Activated T-cell treated with anti-CD3 and anti-CD28 coated beads, Interleukin-2, amount 50 U/mL, for 4 hours (primary cell): Measurements from ENCODE around the gene CABP4. TPM values are rescaled to one million over a fixed set of nuclear protein-coding genes. Genes with fewer than 3 reads are reported as not detected.
A peak's percentile ranks its signal among the peaks of the same experiment; 100 is the strongest.

ENCODE experiments used
- ATAC-seq, 2 donors: fragments of 200-7000 bp; cut with Tn5 transposase; one replicate each; pipeline ENCODE4 v1.10.0; 2021
- DNase-seq: peaks from one replicate; pipeline ENCODE4 v3.0.0-alpha.2; 2020
- H3K27me3 Mint-ChIP-seq: one replicate; pipeline ENCODE4 v1.8.0; 2021; ENCODE audit warnings: low read depth, mixed read lengths
- H3K36me3 Mint-ChIP-seq: one replicate; pipeline ENCODE4 v1.8.0; 2022; ENCODE audit warnings: mixed read lengths; ENCODE audit not compliant: insufficient read depth
- H3K4me1 Mint-ChIP-seq: one replicate; pipeline ENCODE4 v1.8.0; 2021; ENCODE audit warnings: low read depth, mixed read lengths
- H3K4me3 Mint-ChIP-seq: one replicate; pipeline ENCODE4 v1.8.0; 2021; ENCODE audit warnings: mild to moderate bottlenecking, moderate library complexity, mixed read lengths
- H3K9me3 Mint-ChIP-seq: one replicate; pipeline ENCODE4 v1.8.0; 2021; ENCODE audit warnings: mixed read lengths
- total RNA-seq, 3 donors: library from RNA; stranded (reverse); gene quantifications; one replicate each; pipeline ENCODE4 v1.2.1, GENCODE V29; 2021

CABP4 gene
- total RNA-seq, 3 donors from 2014 or later = 0.48 to 1.5 (median 1.1) TPM

DNA sequence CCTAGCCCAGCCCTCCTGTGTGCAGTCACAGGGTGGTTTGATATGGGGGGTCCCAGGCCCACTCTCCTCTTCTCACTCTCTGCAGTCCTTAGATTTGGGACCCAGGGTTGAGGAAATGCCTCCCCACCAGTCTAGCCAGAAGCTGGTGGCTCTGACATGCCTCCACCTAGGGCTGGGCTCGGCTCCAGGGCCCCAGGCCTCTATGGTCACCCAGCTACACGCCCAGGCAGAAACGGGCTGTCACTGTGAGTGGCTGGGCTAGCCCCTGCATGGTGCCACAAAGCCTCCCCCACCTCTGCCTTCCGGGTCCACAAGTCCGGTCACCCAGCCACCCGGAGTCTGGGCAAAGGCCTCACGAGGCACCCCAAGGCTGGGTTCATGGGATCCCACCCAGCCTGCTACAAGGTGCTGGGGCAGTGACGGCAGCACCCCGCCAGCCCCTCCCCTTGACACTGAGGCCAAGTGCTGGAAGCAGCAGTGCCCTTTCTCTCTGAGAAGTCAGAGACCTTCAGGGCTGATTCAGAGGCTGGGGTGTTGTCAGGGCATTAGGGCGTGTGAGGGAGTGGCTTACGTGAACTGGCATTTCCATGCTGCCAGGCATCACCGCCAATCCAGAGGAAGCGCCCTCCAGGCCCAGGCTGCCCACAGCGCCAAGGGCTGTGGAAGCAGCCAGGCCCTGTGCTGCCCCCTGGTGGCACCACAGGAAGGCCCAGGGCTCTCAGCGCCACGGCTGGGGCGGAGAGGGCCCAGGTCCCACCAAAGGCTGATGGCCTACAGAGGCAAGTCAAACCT is 50.6 kb downstream of the CABP4 start:
- no peaks in the 10 kb centered on the region for H3K9me3 Mint-ChIP-seq
- peaks cover 44% of the 10 kb centered on the region for H3K4me1 Mint-ChIP-seq
- ATAC-seq (peak; percentile 59), DNase-seq (peak; percentile 87)
- H3K4me3 Mint-ChIP-seq = peak overlapping the region; percentile 87
- H3K27me3 Mint-ChIP-seq = peaks cover 3% of the 10 kb centered on the region
- peaks cover 6% of the 10 kb centered on the region for H3K36me3 Mint-ChIP-seq

DNA sequence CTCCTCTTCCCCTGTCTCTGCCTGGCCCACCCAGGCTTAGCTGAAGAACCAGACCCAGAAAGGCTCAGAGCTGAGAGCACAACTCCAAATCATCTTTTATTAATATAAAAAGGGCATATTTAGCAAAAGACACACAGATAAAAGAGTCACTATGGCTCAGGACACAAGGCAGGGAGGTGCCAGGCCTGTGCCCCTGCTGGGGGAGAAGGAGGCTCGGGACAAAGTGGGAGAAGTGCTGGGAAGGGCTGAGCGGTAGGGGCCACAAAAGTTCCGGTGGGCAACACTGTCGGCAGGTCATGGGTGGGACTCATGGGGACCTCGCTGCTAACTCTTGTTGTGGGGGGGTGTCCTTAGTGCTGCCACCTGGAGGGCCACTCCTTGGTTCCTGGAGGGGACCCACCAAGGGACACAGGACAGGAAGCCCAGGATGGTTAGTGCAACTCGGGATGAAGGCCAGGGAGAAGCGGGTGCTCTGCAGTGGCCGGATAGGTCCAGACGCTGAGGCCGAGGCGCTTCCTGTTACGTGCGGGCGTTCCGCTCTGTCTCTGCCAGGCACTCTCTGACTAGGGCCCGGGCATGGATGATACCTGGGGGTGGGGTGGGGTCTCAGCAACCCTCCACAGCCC is 51.4 kb downstream of the CABP4 start:
- Mint-ChIP-seq H3K4me1 (peaks cover 37% of the 10 kb centered on the region), H3K27me3 (peaks cover 7% of the 10 kb centered on the region), H3K4me3 (peak overlapping the region; percentile 87), H3K36me3 (no peaks in the 10 kb centered on the region), H3K9me3 (no peaks in the 10 kb centered on the region)
- no peak for DNase-seq
- no peak for ATAC-seq

GRCh38 chr11:67507242-67507863 is 52.2 kb downstream of the CABP4 start:
- no peak for DNase-seq
- Mint-ChIP-seq H3K4me3 (peak overlapping the region; percentile 87), H3K9me3 (no peaks in the 10 kb centered on the region), H3K36me3 (no peaks in the 10 kb centered on the region), H3K4me1 (peaks cover 37% of the 10 kb centered on the region), H3K27me3 (peaks cover 7% of the 10 kb centered on the region)
- ATAC-seq = no peak

- DNase-seq (peak; percentile 95), ATAC-seq (peak; percentile 79 to 80)
- H3K27me3 Mint-ChIP-seq = peaks cover 7% of the 10 kb centered on the region
- peak within 1 kb of the TSS; percentile 87 for H3K4me3 Mint-ChIP-seq
- H3K9me3 Mint-ChIP-seq = no peaks in the 10 kb centered on the region
- H3K36me3 Mint-ChIP-seq = no peaks in the 10 kb centered on the region
- peaks cover 34% of the 10 kb centered on the region for H3K4me1 Mint-ChIP-seq
Observed at GRCh38 chr11:67507864-67508485, 52.8 kb downstream of the CABP4 start, which contains the start of gene CDK2AP2. Gene CDK2AP2, minus strand, starts transcription at chr11:67508162. Its CDS starts 80 bp downstream, at chr11:67508082.

DNA sequence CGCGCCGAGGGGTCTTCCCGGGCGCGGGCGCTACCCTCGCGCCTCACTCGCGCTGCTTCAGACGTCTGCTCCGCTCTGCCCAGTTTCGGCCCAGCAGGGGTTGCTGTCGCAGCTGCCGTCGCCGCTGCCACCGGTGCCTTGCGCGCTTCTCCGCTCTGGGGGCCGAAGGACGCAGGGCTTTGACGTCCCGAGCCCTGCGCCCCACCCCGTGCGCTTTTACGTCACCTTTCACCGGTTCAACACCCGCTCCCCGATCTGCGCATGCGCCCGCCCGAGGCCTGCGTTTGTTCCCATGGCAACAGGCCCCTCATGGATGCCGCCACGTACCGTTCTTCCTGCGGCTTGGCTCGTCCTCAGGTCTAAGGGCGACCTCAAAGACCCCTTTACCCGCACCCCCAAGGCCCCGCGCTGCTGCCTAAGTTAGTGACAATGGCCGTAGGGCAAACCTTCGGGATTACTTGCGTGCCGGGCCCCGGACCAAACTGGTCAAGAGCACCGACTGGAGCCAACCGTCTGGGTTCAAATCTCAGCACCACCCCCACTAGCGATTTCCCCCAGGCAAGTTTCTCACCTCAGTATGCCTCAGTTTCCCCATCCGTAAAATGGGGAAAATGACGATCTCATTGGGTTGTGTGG is 53.5 kb downstream of the CABP4 start:
- H3K4me3 Mint-ChIP-seq = peak overlapping the region; percentile 87
- H3K9me3 Mint-ChIP-seq = no peaks in the 10 kb centered on the region
- ATAC-seq = peak; percentile 42 to 44
- peaks cover 9% of the 10 kb centered on the region for H3K27me3 Mint-ChIP-seq
- H3K4me1 Mint-ChIP-seq = peaks cover 30% of the 10 kb centered on the region
- DNase-seq = peak; percentile 99
- no peaks in the 10 kb centered on the region for H3K36me3 Mint-ChIP-seq

DNA sequence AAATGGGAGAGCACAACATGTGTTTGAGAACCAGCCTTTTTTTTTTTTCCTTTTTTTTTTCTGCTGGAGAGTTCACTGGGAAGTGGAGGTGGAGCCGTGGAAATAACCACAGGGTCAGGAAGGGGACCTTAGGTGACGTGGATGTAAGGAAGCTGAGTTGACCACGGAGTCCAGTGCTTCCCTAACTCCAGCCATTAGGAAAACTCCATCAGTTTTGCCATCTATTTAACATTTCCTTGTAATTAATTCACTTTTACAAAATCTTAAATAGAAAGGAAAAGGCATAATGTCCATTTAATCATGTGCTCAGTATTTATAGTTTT is 54.8 kb downstream of the CABP4 start:
- Mint-ChIP-seq H3K9me3 (no peaks in the 10 kb centered on the region), H3K4me1 (peaks cover 29% of the 10 kb centered on the region), H3K4me3 (no peak overlapping the region), H3K27me3 (peaks cover 11% of the 10 kb centered on the region), H3K36me3 (no peaks in the 10 kb centered on the region)
- ATAC-seq (no peak), DNase-seq (no peak)

Other genes with a start within 250 kb of the CABP4 start
- gene GRK2, start 188.9 kb upstream of the CABP4 start, total RNA-seq = 100 to 1,000 TPM; 152 to 172 (median 171) TPM
- 10 to 100 TPM; 67.7 to 75.4 (median 69.8) TPM for gene ANKRD13D, start 166.1 kb upstream of the CABP4 start, total RNA-seq
- 1 to 10 TPM; 4.8 to 7.2 (median 6.6) TPM for gene SSH3, start 151.8 kb upstream of the CABP4 start, total RNA-seq
- gene POLD4, start 101.8 kb upstream of the CABP4 start, total RNA-seq = 10 to 100 TPM; 16.4 to 23.8 (median 22.0) TPM
- 1 to 10 TPM in 2 of 3 donors, under 1 TPM in 1; 0.56 to 1.5 (median 1.4) TPM for gene CLCF1, start 81.8 kb upstream of the CABP4 start, total RNA-seq
- 10 to 100 TPM; 36.2 to 40.0 (median 36.2) TPM for gene RAD9A, start 63.4 kb upstream of the CABP4 start, total RNA-seq
- 100 to 1,000 TPM; 262 to 265 (median 264) TPM for gene PPP1CA, start 53.5 kb upstream of the CABP4 start, total RNA-seq
- 10 to 100 TPM; 63.5 to 90.1 (median 68.5) TPM for gene TBC1D10C, start 51.3 kb upstream of the CABP4 start, total RNA-seq
- gene CARNS1, start 39.7 kb upstream of the CABP4 start, total RNA-seq = 1 to 10 TPM; 1.4 to 2.2 (median 1.5) TPM
- 10 to 100 TPM; 90.3 to 97.2 (median 92.7) TPM for gene RPS6KB2, start 26.9 kb upstream of the CABP4 start, total RNA-seq
- 100 to 1,000 TPM in 2 of 3 donors, 10 to 100 TPM in 1; 61.5 to 114 (median 108) TPM for gene PTPRCAP, start 17.7 kb upstream of the CABP4 start, total RNA-seq
- 100 to 1,000 TPM in 2 of 3 donors, 10 to 100 TPM in 1; 97.5 to 139 (median 114) TPM for gene CORO1B, start 11.9 kb upstream of the CABP4 start, total RNA-seq
- not detected for gene GPR152, start 2.6 kb upstream of the CABP4 start, total RNA-seq
- gene TMEM134, start 13.9 kb downstream of the CABP4 start, total RNA-seq = 10 to 100 TPM; 31.1 to 36.3 (median 32.9) TPM
- gene AIP, start 27.7 kb downstream of the CABP4 start, total RNA-seq = 100 to 1,000 TPM; 156 to 183 (median 166) TPM
- 100 to 1,000 TPM in 1 of 3 donors, 10 to 100 TPM in 2; 88.8 to 118 (median 96.4) TPM for gene PITPNM1, start 50.0 kb downstream of the CABP4 start, total RNA-seq
- gene CDK2AP2, start 52.8 kb downstream of the CABP4 start, total RNA-seq = 10 to 100 TPM; 79.1 to 89.1 (median 86.2) TPM
- not detected for gene CABP2, start 68.1 kb downstream of the CABP4 start, total RNA-seq
- gene GSTP1, start 128.5 kb downstream of the CABP4 start, total RNA-seq = 100 to 1,000 TPM; 363 to 446 (median 421) TPM
- 100 to 1,000 TPM; 338 to 353 (median 350) TPM for gene NDUFV1, start 151.6 kb downstream of the CABP4 start, total RNA-seq
- gene NUDT8, start 174.6 kb downstream of the CABP4 start, total RNA-seq = 10 to 100 TPM; 10.2 to 14.4 (median 12.6) TPM
- gene TBX10, start 184.4 kb downstream of the CABP4 start, total RNA-seq = not detected
- gene ACY3, start 195.4 kb downstream of the CABP4 start, total RNA-seq = under 1 TPM in 1 of 3 donors, not detected in 2; 0.37 TPM
- not detected for gene ALDH3B2, start 219.3 kb downstream of the CABP4 start, total RNA-seq